NT2/D1 (cell line): ENCODE measurements around the gene PCYT1A.

Experiments used
- SUZ12 ChIP-seq: IDR thresholded peaks from 2 replicates; pipeline ENCODE4 v1.6.1; 2011; ENCODE audit not compliant: insufficient read length, insufficient read depth; ENCODE audit errors: extremely low read depth
- YY1 ChIP-seq: IDR thresholded peaks from 2 replicates; pipeline ENCODE4 v1.6.1; 2011; ENCODE audit not compliant: insufficient read length, insufficient read depth
- ZNF274 ChIP-seq: IDR thresholded peaks from 2 replicates; pipeline ENCODE4 v1.6.1; 2011; ENCODE audit warnings: mild to moderate bottlenecking, low read depth, low read length

DNA sequence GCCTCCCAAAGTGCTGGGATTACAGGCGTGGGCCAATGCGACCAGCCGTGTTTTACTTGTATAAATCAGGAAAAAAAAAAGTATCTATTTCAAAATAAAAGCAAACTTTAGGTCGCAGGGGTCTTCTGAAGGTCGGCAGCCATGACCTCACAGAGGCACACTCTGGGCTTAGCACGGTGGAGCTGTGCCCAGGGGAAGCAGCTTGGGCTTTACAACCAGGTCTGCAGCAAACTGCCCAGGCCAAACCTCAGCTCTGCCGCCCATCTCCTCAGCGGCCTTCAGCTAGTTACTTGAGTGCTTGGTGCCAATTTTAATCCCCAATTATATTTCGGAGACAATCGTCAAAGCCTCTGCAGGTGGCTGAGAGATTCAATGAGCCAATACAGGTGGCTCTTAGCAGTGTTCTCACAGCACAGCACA lies 106.4 kb downstream of the PCYT1A start:
- TF ChIP-seq ZNF274 (no peak), SUZ12 (no peak), YY1 (no peak)
